ENCODE measurements around the gene MBD3L2.
"Not testable (repeated sequence)": the region's sequence is repeated elsewhere in the genome, so short reads cannot be mapped to it uniquely, and the experiment has no call there.

MBD3L2 gene

GRCh38 chr19:7063339-7063738, 14.2 kb downstream of the MBD3L2 start:
- no peak for DNase-seq (ENCODE audit: low read depth)

DNA sequence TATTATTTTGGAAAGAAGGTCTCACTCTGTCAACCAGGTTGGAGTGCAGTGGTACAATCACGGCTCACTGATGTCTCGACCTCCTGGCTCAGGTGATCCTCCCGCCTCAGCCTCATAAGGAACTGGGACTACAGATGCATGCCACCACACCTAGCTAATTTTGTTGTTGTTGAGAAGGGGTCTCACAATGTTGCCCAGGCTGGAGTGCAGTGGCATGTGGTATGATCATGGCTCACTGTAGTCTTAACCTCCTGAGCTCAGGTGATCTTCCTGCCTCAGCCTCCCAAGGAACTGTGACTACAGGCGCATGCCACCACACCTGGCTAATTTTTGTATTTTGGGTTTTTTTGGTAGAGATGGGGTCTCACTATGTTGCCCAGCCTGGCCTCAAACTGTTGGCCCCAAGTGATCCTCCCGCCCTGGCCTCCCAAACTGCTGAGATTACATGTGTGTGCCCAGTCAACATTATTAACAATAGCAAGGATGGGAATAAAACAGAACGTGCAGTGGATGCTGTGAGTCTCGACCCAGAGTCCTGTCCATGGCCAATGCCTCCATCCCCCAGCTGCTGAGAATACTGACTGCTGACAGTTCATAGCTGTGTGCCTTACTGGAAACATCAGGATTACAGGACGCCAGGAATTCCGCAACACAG, 14.8 kb downstream of the MBD3L2 start:
- DNase-seq (ENCODE audit: low read depth) = no peak

DNA sequence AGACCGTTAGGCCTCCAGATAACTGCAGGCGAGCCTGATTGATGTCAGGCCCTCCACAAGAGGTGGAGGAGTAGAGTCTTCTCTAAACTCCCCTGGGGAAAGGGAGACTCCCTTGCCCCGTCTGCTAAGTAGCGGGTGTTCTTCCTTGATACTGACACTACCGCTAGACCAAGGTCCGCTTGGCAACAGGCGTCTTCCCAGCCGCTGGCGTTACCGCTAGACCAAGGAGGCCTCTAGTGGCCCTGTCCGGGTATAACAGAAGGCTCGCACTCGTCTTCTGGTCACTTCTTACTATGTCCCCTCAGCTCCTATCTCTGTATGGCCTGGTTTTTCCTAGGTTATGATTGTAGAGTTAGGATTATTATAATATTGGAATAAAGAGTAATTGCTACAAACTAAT, 18.0 kb downstream of the MBD3L2 start:
- DNase-seq (ENCODE audit: low read depth) = not testable (repeated sequence)

GRCh38 chr19:7067716-7068115, 18.6 kb downstream of the MBD3L2 start:
- DNase-seq (ENCODE audit: low read depth) = no peak

DNA sequence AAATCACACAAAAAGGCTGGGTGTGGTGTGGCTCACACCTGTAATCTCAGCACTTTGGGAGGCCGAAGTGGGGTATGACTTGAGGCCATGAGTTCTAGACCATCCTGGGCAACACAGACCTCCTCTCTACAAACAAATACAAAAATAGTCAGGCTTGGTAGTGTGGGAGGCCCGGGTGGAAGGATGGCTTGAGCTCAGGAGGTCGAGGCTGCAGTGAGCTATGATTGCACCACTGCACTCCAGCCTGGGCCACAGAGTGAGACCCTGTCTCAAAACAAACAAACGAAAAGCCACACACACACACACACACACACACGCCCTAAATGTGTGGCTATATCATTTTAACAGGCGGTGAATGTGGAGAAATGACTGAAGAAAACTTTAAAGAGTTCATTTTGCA, 19.5 kb downstream of the MBD3L2 start:
- DNase-seq (ENCODE audit: low read depth) = no peak

DNA sequence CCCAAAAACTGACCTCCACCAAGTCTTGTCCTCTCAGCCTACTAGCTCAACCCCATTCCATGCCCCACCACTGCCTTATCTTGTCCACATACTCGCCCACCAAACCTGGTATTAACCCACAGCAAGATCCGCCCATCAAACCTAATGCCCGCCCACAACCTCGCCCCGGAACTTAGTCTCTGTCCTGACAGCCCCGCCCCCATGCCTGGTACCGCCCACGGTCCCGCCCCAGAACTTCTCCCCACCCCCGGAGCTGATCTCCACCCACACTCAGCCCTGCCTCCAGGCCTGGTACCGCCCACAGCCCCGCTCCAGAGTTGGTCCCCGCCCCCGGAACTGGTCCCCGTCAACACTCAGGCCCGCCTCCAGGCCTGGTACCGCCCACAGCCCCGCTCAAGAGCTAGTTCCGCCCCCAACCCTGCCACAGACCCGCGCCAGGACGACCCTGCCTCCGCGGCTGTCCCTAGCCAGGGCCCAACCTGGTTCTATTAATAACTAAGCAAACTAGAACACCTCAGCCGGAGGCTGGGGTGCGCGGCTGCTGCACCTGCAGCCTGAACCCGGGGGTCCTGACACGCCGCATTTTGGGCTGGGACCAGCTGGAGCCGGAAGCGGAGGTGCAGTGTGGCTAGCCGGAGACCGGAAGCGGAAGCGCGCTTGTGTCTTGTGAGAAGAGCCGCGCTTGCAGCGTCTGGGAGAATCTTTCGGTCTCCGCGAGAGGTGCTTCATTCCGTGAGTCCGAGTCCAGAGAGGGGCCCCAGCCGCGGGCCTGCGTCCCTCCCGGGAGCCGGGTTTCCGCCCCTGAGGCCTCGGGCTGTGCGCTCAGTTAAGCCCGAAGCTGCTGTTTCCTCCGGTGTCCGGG, 20.2 kb downstream of the MBD3L2 start, which contains the start of gene ZNF557:
ZNF557 (plus strand) TSS at position 662 of the 862 bp plus-strand sequence. CDS start 5,372 bp downstream, outside the sequence.
- peak; percentile 81 for DNase-seq (ENCODE audit: low read depth)

DNA sequence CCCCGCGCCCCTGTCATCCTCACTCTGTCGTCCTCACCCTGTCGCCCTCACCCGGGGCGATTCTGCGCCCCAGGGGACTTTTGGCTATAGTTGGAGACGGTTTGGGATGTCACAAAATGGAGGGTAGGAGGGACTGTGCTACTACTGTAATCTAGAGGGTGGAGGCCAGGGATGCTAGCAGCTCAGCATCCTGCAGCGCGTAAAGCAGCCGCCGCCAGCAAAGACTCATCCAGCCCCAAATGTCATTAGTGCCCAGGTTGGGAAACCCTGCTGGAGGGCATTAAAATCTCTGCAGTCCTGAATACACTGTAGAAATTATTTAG, 20.7 kb downstream of the MBD3L2 start:
- DNase-seq (ENCODE audit: low read depth) = no peak

DNA sequence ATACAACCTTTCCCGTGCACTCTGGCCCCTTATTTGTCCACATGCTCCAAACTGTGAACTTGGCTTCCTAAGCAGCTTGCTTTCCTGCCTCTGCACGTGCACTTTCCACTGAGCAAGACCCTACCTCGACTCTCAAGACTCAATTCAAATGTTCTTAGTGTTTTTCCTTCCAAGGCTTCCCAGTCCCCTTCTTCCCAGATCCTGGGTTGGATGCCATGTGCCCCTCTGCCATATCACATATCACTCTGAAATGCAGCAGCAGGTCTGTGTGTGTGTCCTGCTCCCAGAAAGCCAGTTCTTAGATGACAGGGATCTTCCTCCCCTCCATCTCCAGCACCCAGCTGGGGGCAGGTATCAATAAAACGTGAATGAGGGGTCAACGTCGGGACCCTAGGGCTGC, 23.4 kb downstream of the MBD3L2 start:
- DNase-seq (ENCODE audit: low read depth) = no peak

- no peak for DNase-seq (ENCODE audit: low read depth)
These were observed 25.7 kb downstream of the MBD3L2 start for GRCh38 chr19:7074705-7075282.

GRCh38 chr19:7076151-7076550, 27.0 kb downstream of the MBD3L2 start:
- DNase-seq (ENCODE audit: low read depth) = no peak

GRCh38 chr19:7078008-7078407, 28.9 kb downstream of the MBD3L2 start:
- no peak for DNase-seq (ENCODE audit: low read depth)

DNA sequence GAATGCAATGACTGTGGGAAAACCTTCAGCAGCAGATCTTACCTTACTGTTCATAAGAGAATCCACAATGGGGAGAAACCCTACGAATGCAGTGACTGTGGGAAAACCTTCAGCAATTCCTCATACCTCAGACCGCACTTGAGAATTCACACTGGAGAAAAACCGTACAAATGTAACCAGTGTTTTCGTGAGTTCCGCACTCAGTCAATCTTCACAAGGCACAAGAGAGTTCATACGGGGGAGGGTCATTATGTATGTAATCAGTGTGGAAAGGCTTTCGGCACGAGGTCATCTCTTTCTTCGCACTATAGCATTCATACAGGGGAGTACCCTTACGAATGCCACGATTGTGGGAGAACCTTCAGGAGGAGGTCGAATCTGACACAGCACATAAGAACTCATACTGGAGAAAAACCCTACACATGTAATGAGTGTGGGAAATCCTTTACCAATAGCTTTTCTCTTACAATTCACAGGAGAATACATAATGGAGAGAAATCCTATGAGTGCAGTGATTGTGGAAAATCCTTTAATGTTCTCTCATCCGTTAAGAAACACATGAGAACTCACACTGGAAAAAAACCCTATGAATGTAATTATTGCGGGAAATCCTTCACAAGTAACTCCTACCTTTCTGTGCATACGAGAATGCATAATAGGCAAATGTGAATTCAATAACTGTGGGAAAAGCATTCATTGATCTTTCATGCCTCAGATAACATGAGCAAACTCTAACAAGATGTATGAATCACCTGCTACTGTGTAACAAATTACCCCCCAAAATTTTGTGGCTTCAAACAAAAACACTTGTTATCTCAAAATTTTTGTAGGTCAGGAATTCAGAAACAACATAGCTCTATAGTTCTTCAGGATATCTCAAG, 34.2 kb downstream of the MBD3L2 start:
- DNase-seq (ENCODE audit: low read depth) = no peak

- no peak for DNase-seq (ENCODE audit: low read depth)
These were observed 39.9 kb downstream of the MBD3L2 start for GRCh38 chr19:7088999-7089398.

GRCh38 chr19:7098096-7098495, 49.0 kb downstream of the MBD3L2 start:
- DNase-seq (ENCODE audit: low read depth) = no peak

DNA sequence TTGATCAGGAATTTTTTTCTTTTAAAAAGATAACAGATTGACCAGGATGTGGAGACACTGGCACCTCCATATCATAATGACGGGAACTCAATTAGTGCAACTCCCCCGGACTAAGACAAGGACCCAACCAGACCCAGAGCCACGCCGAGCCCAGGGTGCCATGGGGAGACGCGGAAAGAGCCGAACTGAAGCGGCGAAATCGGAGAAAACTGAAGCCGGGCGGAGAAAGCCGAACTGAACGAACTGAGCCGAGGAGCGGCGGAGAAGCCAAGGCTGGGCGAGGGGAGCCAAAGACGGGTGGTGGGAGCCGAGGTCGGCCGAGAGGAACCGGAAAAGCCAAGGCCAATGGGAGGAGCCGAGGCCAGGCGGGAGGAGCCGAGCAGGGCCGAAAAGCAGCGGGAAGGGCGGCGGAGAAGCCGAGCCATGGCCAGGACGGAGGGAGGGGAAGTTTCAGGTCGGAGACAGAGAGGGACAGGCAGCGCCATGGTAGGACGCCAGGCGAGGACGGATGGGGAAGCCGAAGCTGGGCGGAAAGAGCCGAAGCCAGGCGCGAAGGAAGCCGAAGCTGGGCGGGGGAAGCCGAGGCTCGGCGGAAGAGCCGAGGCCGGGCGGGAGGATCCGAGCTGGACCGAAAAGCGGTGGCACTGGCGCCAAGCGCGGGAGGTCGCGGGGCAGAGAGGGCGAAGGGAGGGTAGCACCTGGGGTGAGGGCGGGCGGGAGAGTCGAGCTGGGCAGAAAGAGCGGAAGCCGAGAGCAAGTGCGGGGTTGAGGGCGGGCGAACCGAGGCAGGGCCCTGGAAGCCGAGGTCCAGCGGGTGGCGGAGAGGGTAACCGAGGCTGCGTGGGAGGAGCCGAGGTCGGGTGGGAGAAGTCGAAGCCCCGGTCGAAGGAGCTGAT, 49.8 kb downstream of the MBD3L2 start:
- peak; percentile 68 for DNase-seq (ENCODE audit: low read depth)

- DNase-seq (ENCODE audit: low read depth) = no peak
These were observed 50.4 kb downstream of the MBD3L2 start for GRCh38 chr19:7099597-7099921.
